HepG2 (cell line): Measurements from ENCODE around the gene PTPRD.

Experiments
- PHB2 ChIP-seq: fragments of 450-650 bp; IDR thresholded peaks from 2 replicates; pipeline ENCODE4 v1.6.1; 2018; ENCODE audit not compliant: partially characterized antibody
- PRDM4 ChIP-seq: sonication (generic); formaldehyde crosslinking; IDR thresholded peaks from 2 replicates; pipeline ENCODE4 v1.9.0; 2021; ENCODE audit warnings: missing genetic modification reagents, borderline replicate concordance
- RXRA ChIP-seq: sonication (generic); formaldehyde crosslinking; IDR thresholded peaks from 2 replicates; pipeline ENCODE4 v1.5.1; 2020; ENCODE audit warnings: missing genetic modification reagents
- U2AF2 ChIP-seq: fragments of 200-400 bp; formaldehyde crosslinking; IDR thresholded peaks from 2 replicates; pipeline ENCODE4 v1.6.1; 2017; ENCODE audit warnings: low read depth, mild to moderate bottlenecking, low read length
- YY1 ChIP-seq: IDR thresholded peaks from 2 replicates; pipeline ENCODE4 v1.6.1; 2011; ENCODE audit warnings: low read length, low read depth, moderate library complexity, mild to moderate bottlenecking; ENCODE audit not compliant: insufficient read depth, insufficient replicate concordance
- ZBTB8A ChIP-seq: sonication (generic); formaldehyde crosslinking; IDR thresholded peaks from 2 replicates; pipeline ENCODE4 v1.4.0; 2020; ENCODE audit warnings: mild to moderate bottlenecking, low read depth, missing genetic modification reagents, borderline replicate concordance
- ZMAT5 ChIP-seq: sonication (generic); formaldehyde crosslinking; IDR thresholded peaks from 2 replicates; pipeline ENCODE4 v1.5.0; 2020; ENCODE audit warnings: mild to moderate bottlenecking, low read depth, missing genetic modification reagents, borderline replicate concordance

DNA sequence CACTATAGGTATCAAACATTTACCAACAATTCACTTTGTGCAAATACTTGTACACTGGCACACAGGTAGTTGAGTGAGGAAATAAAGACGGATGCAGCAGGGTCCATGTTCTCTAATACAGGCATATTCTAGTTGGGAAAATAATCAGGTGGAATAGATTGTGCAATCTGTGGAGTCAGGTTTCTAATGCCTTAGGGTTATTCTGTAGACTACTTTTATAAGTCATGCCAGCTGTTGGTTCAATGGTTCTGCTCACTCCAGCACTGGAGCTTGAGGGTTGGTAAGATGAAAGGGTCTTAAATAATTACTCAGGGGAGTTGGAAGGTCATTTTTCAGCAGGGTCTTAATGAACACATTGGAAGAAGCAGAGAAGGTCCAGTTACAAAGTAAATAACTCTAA, 2123.0 kb downstream of the PTPRD start:
- TF ChIP-seq RXRA (no peak), PHB2 (no peak), U2AF2 (no peak), ZMAT5 (CRISPR knock-in tag) (no peak), ZBTB8A (no peak), YY1 (no peak), PRDM4 (CRISPR knock-in tag) (no peak)
